Trophoblast cell (in vitro differentiated cells and primary cell): ENCODE data around the gene ABTB2.

Source experiments
- DNase-seq, 2 donors: peaks; one replicate each; pipeline ENCODE4 v3.0.0-alpha.2; 2016
- H2AFZ ChIP-seq: 2 replicates; pipeline ENCODE4 v1.6.1; 2013; ENCODE audit warnings: low read length, moderate library complexity, mild to moderate bottlenecking; ENCODE audit not compliant: insufficient read depth, poor library complexity
- H2AK5ac ChIP-seq: 2 replicates; pipeline ENCODE4 v1.6.1; 2013; ENCODE audit warnings: mild to moderate bottlenecking, low read length
- H2BK120ac ChIP-seq: 2 replicates; pipeline ENCODE4 v1.6.1; 2013; ENCODE audit warnings: low read length, mild to moderate bottlenecking, moderate library complexity; ENCODE audit not compliant: insufficient read depth, poor library complexity
- H2BK12ac ChIP-seq: 2 replicates; pipeline ENCODE4 v1.6.1; 2013; ENCODE audit warnings: mild to moderate bottlenecking, low read length, moderate library complexity
- H2BK5ac ChIP-seq: 2 replicates; pipeline ENCODE4 v1.6.1; 2013; ENCODE audit warnings: low read length, low read depth, moderate library complexity, mild to moderate bottlenecking; ENCODE audit not compliant: poor library complexity
- H3K14ac ChIP-seq: 2 replicates; pipeline ENCODE4 v1.6.1; 2013; ENCODE audit warnings: mild to moderate bottlenecking, low read length
- H3K18ac ChIP-seq: 2 replicates; pipeline ENCODE4 v1.6.1; 2013; ENCODE audit warnings: mild to moderate bottlenecking, low read length
- H3K23ac ChIP-seq: 2 replicates; pipeline ENCODE4 v1.6.1; 2013; ENCODE audit warnings: low read length
- H3K27ac ChIP-seq: 2 replicates; pipeline ENCODE4 v1.5.1; 2013; ENCODE audit warnings: low read depth, mild to moderate bottlenecking, inconsistent platforms, low read length, moderate library complexity
- H3K27me3 ChIP-seq: 2 replicates; pipeline ENCODE4 v1.6.1; 2013; ENCODE audit warnings: inconsistent platforms, mild to moderate bottlenecking, low read length, moderate library complexity; ENCODE audit not compliant: insufficient read depth
- H3K36me3 ChIP-seq, 2 experiments: 1 replicate in 1 of 2; 2 replicates in 1 of 2; pipeline ENCODE4 v1.6.1; 2013; ENCODE audit warnings: low read length in 2 of 2, mild to moderate bottlenecking in 2 of 2, moderate library complexity in 1 of 2; ENCODE audit not compliant: insufficient read depth in 2 of 2, control insufficient read depth in 1 of 2
- H3K4ac ChIP-seq: 2 replicates; pipeline ENCODE4 v1.6.1; 2013; ENCODE audit warnings: low read depth, mild to moderate bottlenecking, low read length, moderate library complexity
- H3K4me1 ChIP-seq, 2 experiments: 1 replicate in 1 of 2; 2 replicates in 1 of 2; pipeline ENCODE4 v1.6.1; 2013; ENCODE audit warnings: low read length in 2 of 2, mild to moderate bottlenecking in 2 of 2, moderate library complexity in 1 of 2; ENCODE audit not compliant: insufficient read depth in 2 of 2, control insufficient read depth in 1 of 2
- H3K4me2 ChIP-seq: 2 replicates; pipeline ENCODE4 v1.6.1; 2013; ENCODE audit warnings: inconsistent platforms, mild to moderate bottlenecking, low read length, moderate library complexity
- H3K4me3 ChIP-seq: 2 replicates; pipeline ENCODE4 v1.5.1; 2013; ENCODE audit warnings: mild to moderate bottlenecking, low read depth, low read length, inconsistent platforms
- H3K79me1 ChIP-seq: one replicate; pipeline ENCODE4 v1.6.1; 2013; ENCODE audit warnings: low read length
- H3K79me2 ChIP-seq: 2 replicates; pipeline ENCODE4 v1.6.1; 2013; ENCODE audit warnings: low read length, mild to moderate bottlenecking; ENCODE audit not compliant: control insufficient read depth, insufficient read depth, poor library complexity
- H3K9ac ChIP-seq: 2 replicates; pipeline ENCODE4 v1.6.1; 2013; ENCODE audit warnings: mild to moderate bottlenecking, low read length
- H3K9me3 ChIP-seq: 2 replicates; pipeline ENCODE4 v1.6.1; 2013; ENCODE audit warnings: low read depth, mild to moderate bottlenecking, control low read depth, inconsistent platforms, low read length; ENCODE audit not compliant: insufficient read depth
- H4K12ac ChIP-seq: 2 replicates; pipeline ENCODE4 v1.6.1; 2013; ENCODE audit warnings: low read depth, mild to moderate bottlenecking, low read length, moderate library complexity
- H4K8ac ChIP-seq: 2 replicates; pipeline ENCODE4 v1.6.1; 2013; ENCODE audit warnings: low read depth, mild to moderate bottlenecking, low read length, moderate library complexity
- H4K91ac ChIP-seq: one replicate; pipeline ENCODE4 v1.6.1; 2013; ENCODE audit warnings: low read depth, mild to moderate bottlenecking, low read length, moderate library complexity
- WGBS: extraction: QIAGEN DNeasy Blood & Tissue Kit; methylation state at CpG from one replicate; pipeline ENCODE4 v1.1.7; 2013; ENCODE audit warnings: missing lambda C conversion rate; ENCODE audit not compliant: insufficient read length, insufficient coverage; ENCODE audit errors: extremely low coverage; 5-methylcytosine and 5-hydroxymethylcytosine counted together

ABTB2 gene

GRCh38 chr11:34146411-34146810 lies 211.4 kb downstream of the ABTB2 start:
- Histone ChIP-seq H2BK12ac (no peak overlapping the region), H3K27ac (no peak overlapping the region), H3K9me3 (no peaks in the 10 kb centered on the region), H3K9ac (no peak overlapping the region), H2BK120ac (no peak overlapping the region), H2AFZ (no peak overlapping the region), H3K18ac (no peak overlapping the region), H4K12ac (no peak overlapping the region), H3K79me2 (no peaks in the 10 kb centered on the region), H3K23ac (no peak overlapping the region), H3K4me1 (peaks cover 13 to 15% of the 10 kb centered on the region in 2 experiments), H3K79me1 (no peaks in the 10 kb centered on the region), H3K4me2 (no peak overlapping the region), H3K4ac (no peak overlapping the region), H4K91ac (no peak overlapping the region), H3K27me3 (no peaks in the 10 kb centered on the region), H3K4me3 (no peak overlapping the region), H2BK5ac (no peak overlapping the region), H2AK5ac (no peak overlapping the region), H3K36me3 (peaks cover 51 to 61% of the 10 kb centered on the region in 2 experiments), H4K8ac (no peak overlapping the region), H3K14ac (no peak overlapping the region)
- WGBS = no CpG with 5 or more reads among the region's 12 CpGs
- DNase-seq = no peak

- H3K14ac ChIP-seq = no peak overlapping the region
- no peak overlapping the region for H4K8ac ChIP-seq
- H3K79me2 ChIP-seq = no peaks in the 10 kb centered on the region
- peaks cover 13 to 15% of the 10 kb centered on the region in 2 experiments for H3K4me1 ChIP-seq
- H2BK12ac ChIP-seq = no peak overlapping the region
- H4K91ac ChIP-seq = no peak overlapping the region
- no peak overlapping the region for H3K23ac ChIP-seq
- no peak overlapping the region for H4K12ac ChIP-seq
- no peak overlapping the region for H2AFZ ChIP-seq
- peaks cover 54 to 64% of the 10 kb centered on the region in 2 experiments for H3K36me3 ChIP-seq
- no peak overlapping the region for H3K27ac ChIP-seq
- no peak overlapping the region for H3K18ac ChIP-seq
- H3K4me2 ChIP-seq = no peak overlapping the region
- H2BK120ac ChIP-seq = no peak overlapping the region
- no peak overlapping the region for H2BK5ac ChIP-seq
- no peak overlapping the region for H3K9ac ChIP-seq
- H3K79me1 ChIP-seq = no peaks in the 10 kb centered on the region
- WGBS = no CpG with 5 or more reads among the region's 8 CpGs
- no peaks in the 10 kb centered on the region for H3K9me3 ChIP-seq
- DNase-seq = no peak
- H2AK5ac ChIP-seq = no peak overlapping the region
- no peaks in the 10 kb centered on the region for H3K27me3 ChIP-seq
- no peak overlapping the region for H3K4me3 ChIP-seq
- no peak overlapping the region for H3K4ac ChIP-seq
These were observed 211.9 kb downstream of the ABTB2 start for GRCh38 chr11:34145847-34146381.

GRCh38 chr11:34145073-34145472 lies 212.7 kb downstream of the ABTB2 start:
- Histone ChIP-seq H3K4me3 (no peak overlapping the region), H2AFZ (no peak overlapping the region), H4K8ac (no peak overlapping the region), H2BK5ac (no peak overlapping the region), H3K79me1 (no peaks in the 10 kb centered on the region), H3K36me3 (peaks cover 56 to 66% of the 10 kb centered on the region in 2 experiments), H3K14ac (no peak overlapping the region), H3K79me2 (no peaks in the 10 kb centered on the region), H3K27me3 (no peaks in the 10 kb centered on the region), H3K27ac (no peak overlapping the region), H2BK12ac (no peak overlapping the region), H2BK120ac (no peak overlapping the region), H2AK5ac (no peak overlapping the region), H3K9ac (no peak overlapping the region), H3K9me3 (no peaks in the 10 kb centered on the region), H4K91ac (no peak overlapping the region), H3K4me1 (peaks cover 13 to 15% of the 10 kb centered on the region in 2 experiments), H3K23ac (no peak overlapping the region), H3K4ac (no peak overlapping the region), H3K4me2 (no peak overlapping the region), H3K18ac (no peak overlapping the region), H4K12ac (no peak overlapping the region)
- no CpG with 5 or more reads among the region's 5 CpGs for WGBS
- no peak for DNase-seq

GRCh38 chr11:34143048-34143447 lies 214.8 kb downstream of the ABTB2 start:
- Histone ChIP-seq H3K4me3 (no peak overlapping the region), H2BK12ac (no peak overlapping the region), H3K18ac (no peak overlapping the region), H3K23ac (no peak overlapping the region), H2AFZ (no peak overlapping the region), H3K4ac (no peak overlapping the region), H2AK5ac (no peak overlapping the region), H3K4me1 (peaks cover 0 to under 1% of the 10 kb centered on the region in 2 experiments), H3K36me3 (peaks cover 61 to 75% of the 10 kb centered on the region in 2 experiments), H2BK120ac (no peak overlapping the region), H3K79me1 (no peaks in the 10 kb centered on the region), H3K9me3 (no peaks in the 10 kb centered on the region), H3K27ac (no peak overlapping the region), H3K14ac (no peak overlapping the region), H3K4me2 (no peak overlapping the region), H3K79me2 (no peaks in the 10 kb centered on the region), H3K9ac (no peak overlapping the region), H4K12ac (no peak overlapping the region), H4K8ac (no peak overlapping the region), H2BK5ac (no peak overlapping the region), H3K27me3 (no peaks in the 10 kb centered on the region), H4K91ac (no peak overlapping the region)
- WGBS = no CpG with 5 or more reads among the region's 2 CpGs
- no peak for DNase-seq
